Dendritic cell treated with granulocyte-macrophage colony-stimulating factor and Interleukin-4, amounts not matched to agents 40 ng/mL and 50 ng/mL, for 4 days (primary cell): Measurements from ENCODE around the gene ENDOV.

Experiments
- H3K27ac Mint-ChIP-seq: one replicate; pipeline ENCODE4 v1.8.0; 2022; ENCODE audit warnings: mild to moderate bottlenecking, mixed read lengths
- H3K27me3 Mint-ChIP-seq: one replicate; pipeline ENCODE4 v1.8.0; 2022; ENCODE audit warnings: mild to moderate bottlenecking, mixed read lengths
- H3K36me3 Mint-ChIP-seq: one replicate; pipeline ENCODE4 v1.8.0; 2022; ENCODE audit warnings: low read depth, mixed read lengths
- H3K4me1 Mint-ChIP-seq: one replicate; pipeline ENCODE4 v1.8.0; 2022; ENCODE audit warnings: low read depth, mixed read lengths
- H3K4me3 Mint-ChIP-seq: one replicate; pipeline ENCODE4 v1.8.0; 2022; ENCODE audit warnings: mild to moderate bottlenecking, moderate library complexity, mixed read lengths
- H3K9me3 Mint-ChIP-seq: one replicate; pipeline ENCODE4 v1.8.0; 2022; ENCODE audit warnings: mixed read lengths
- intact Hi-C: fragments of 100-400 bp; cut with micrococcal nuclease; formaldehyde crosslinking; loops from one replicate; pipeline ENCODE4 v1.15.0; 2022

Gene ENDOV

DNA sequence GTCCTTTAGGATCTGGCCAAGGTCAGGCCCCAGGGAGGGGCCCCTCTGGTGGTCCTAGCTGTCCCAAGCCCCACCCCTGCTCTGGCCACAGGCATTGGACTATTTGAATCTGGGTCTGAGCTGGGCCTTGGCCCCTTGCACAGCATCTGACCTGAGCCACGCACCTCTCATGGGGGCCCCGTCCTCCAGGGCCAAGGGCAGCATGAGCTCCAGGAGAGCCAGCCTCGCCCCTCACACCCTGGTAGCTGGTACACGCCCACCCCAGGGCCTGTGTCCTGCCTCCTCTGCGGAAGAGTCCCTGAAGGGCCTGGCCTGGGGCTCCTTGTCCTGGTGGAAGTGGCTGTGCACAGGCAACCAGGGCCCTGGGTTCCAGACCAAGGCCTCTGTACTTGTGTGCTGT, 23.8 kb downstream of the ENDOV start:
- Mint-ChIP-seq H3K4me3 (no peak overlapping the region), H3K4me1 (no peaks in the 10 kb centered on the region), H3K9me3 (no peaks in the 10 kb centered on the region), H3K36me3 (no peaks in the 10 kb centered on the region), H3K27me3 (no peaks in the 10 kb centered on the region), H3K27ac (no peak overlapping the region)
- intact Hi-C loops: no loop called here

DNA sequence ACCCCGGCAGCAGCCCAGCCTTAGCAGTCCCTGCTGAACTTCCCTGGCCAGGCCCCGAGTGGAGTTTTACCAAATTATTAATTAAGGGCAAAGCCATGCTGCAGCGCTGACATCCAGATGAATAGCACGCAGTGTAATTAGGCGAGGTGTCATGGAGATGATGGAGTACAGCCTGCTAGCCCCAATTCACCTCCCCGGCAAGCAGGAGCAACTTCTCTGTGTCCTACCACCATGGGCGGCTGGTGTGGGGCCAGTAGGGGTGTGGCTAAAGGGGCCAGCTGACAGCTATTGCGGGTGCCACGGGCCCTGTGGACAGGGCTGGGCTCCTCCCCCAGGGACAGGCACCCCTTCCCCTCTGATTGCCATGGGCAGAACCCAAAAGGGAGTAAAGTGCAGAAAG, 24.5 kb downstream of the ENDOV start:
- Mint-ChIP-seq H3K4me1 (no peaks in the 10 kb centered on the region), H3K36me3 (no peaks in the 10 kb centered on the region), H3K27ac (no peak overlapping the region), H3K4me3 (no peak overlapping the region), H3K27me3 (no peaks in the 10 kb centered on the region), H3K9me3 (no peaks in the 10 kb centered on the region)
- intact Hi-C loops: no loop called here

GRCh38 chr17:80441133-80441578, 26.2 kb downstream of the ENDOV start:
- H3K36me3 Mint-ChIP-seq: no peaks in the 10 kb centered on the region
- no peaks in the 10 kb centered on the region for H3K4me1 Mint-ChIP-seq
- no peak overlapping the region for H3K27ac Mint-ChIP-seq
- intact Hi-C loops: no loop called here
- H3K9me3 Mint-ChIP-seq: no peaks in the 10 kb centered on the region
- H3K4me3 Mint-ChIP-seq: no peak overlapping the region
- H3K27me3 Mint-ChIP-seq: no peaks in the 10 kb centered on the region

GRCh38 chr17:80441598-80442322, 26.8 kb downstream of the ENDOV start:
- Mint-ChIP-seq H3K4me1 (no peaks in the 10 kb centered on the region), H3K36me3 (no peaks in the 10 kb centered on the region), H3K27me3 (no peaks in the 10 kb centered on the region), H3K4me3 (no peak overlapping the region), H3K27ac (no peak overlapping the region), H3K9me3 (no peaks in the 10 kb centered on the region)
- intact Hi-C loops: no loop called here

- Mint-ChIP-seq H3K9me3 (no peaks in the 10 kb centered on the region), H3K27me3 (no peaks in the 10 kb centered on the region), H3K4me1 (no peaks in the 10 kb centered on the region), H3K36me3 (no peaks in the 10 kb centered on the region), H3K27ac (no peak overlapping the region), H3K4me3 (no peak overlapping the region)
- intact Hi-C loops: no loop called here
These were observed 27.3 kb downstream of the ENDOV start for GRCh38 chr17:80442323-80442659.

DNA sequence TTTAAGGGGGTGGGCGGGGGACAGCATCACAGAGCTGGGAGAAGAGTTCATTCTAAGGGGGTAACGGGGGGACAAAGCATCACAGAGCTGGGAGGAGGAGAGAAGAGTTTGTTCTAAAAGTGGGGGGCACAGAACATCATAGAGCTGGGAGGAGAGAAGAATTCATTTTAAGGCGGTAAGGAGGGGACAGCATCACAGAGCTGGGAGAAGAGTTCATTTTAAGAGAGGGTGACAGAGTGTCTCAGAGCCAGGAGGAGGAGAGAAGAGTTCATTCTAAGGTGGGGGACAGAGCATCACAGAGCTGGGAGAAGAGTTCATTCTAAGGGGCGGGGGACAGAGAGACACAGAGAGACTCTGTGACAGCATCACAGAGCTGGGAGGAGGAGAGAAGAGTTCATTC, 27.8 kb downstream of the ENDOV start:
- Mint-ChIP-seq H3K27me3 (no peaks in the 10 kb centered on the region), H3K4me1 (no peaks in the 10 kb centered on the region), H3K27ac (no peak overlapping the region), H3K9me3 (no peaks in the 10 kb centered on the region), H3K36me3 (no peaks in the 10 kb centered on the region), H3K4me3 (no peak overlapping the region)
- intact Hi-C loops: no loop called here

- intact Hi-C loops: no loop called here
- Mint-ChIP-seq H3K27me3 (no peaks in the 10 kb centered on the region), H3K27ac (no peak overlapping the region), H3K4me3 (no peak overlapping the region), H3K4me1 (no peaks in the 10 kb centered on the region), H3K36me3 (no peaks in the 10 kb centered on the region), H3K9me3 (no peaks in the 10 kb centered on the region)
These were observed 28.5 kb downstream of the ENDOV start for GRCh38 chr17:80443498-80443897.

GRCh38 chr17:80443916-80444643, 29.1 kb downstream of the ENDOV start:
- H3K36me3 Mint-ChIP-seq: no peaks in the 10 kb centered on the region
- no peak overlapping the region for H3K27ac Mint-ChIP-seq
- H3K4me1 Mint-ChIP-seq: no peaks in the 10 kb centered on the region
- no peak overlapping the region for H3K4me3 Mint-ChIP-seq
- H3K27me3 Mint-ChIP-seq: peaks cover 2% of the 10 kb centered on the region
- intact Hi-C loops: no loop called here
- H3K9me3 Mint-ChIP-seq: no peaks in the 10 kb centered on the region

GRCh38 chr17:80444644-80444979, 29.6 kb downstream of the ENDOV start:
- H3K4me3 Mint-ChIP-seq: no peak overlapping the region
- no peaks in the 10 kb centered on the region for H3K4me1 Mint-ChIP-seq
- intact Hi-C loops: no loop called here
- peaks cover 2% of the 10 kb centered on the region for H3K27me3 Mint-ChIP-seq
- H3K27ac Mint-ChIP-seq: no peak overlapping the region
- no peaks in the 10 kb centered on the region for H3K9me3 Mint-ChIP-seq
- H3K36me3 Mint-ChIP-seq: no peaks in the 10 kb centered on the region

- Mint-ChIP-seq H3K36me3 (no peaks in the 10 kb centered on the region), H3K27me3 (peaks cover 2% of the 10 kb centered on the region)
These were observed 30.2 kb downstream of the ENDOV start for GRCh38 chr17:80445007-80445725.

GRCh38 chr17:80445726-80446110, 30.8 kb downstream of the ENDOV start:
- H3K4me3 Mint-ChIP-seq: no peak overlapping the region
- H3K27ac Mint-ChIP-seq: no peak overlapping the region
- peaks cover 2% of the 10 kb centered on the region for H3K27me3 Mint-ChIP-seq
- no peaks in the 10 kb centered on the region for H3K36me3 Mint-ChIP-seq
- no peaks in the 10 kb centered on the region for H3K4me1 Mint-ChIP-seq
- intact Hi-C loops: no loop called here
- H3K9me3 Mint-ChIP-seq: no peaks in the 10 kb centered on the region

More at GRCh38 chr17:80445007-80445725, 30.2 kb downstream of the ENDOV start:
- no peak overlapping the region for H3K4me3 Mint-ChIP-seq
- no peaks in the 10 kb centered on the region for H3K4me1 Mint-ChIP-seq
- no peaks in the 10 kb centered on the region for H3K9me3 Mint-ChIP-seq
- intact Hi-C loops: no loop called here
- no peak overlapping the region for H3K27ac Mint-ChIP-seq

DNA sequence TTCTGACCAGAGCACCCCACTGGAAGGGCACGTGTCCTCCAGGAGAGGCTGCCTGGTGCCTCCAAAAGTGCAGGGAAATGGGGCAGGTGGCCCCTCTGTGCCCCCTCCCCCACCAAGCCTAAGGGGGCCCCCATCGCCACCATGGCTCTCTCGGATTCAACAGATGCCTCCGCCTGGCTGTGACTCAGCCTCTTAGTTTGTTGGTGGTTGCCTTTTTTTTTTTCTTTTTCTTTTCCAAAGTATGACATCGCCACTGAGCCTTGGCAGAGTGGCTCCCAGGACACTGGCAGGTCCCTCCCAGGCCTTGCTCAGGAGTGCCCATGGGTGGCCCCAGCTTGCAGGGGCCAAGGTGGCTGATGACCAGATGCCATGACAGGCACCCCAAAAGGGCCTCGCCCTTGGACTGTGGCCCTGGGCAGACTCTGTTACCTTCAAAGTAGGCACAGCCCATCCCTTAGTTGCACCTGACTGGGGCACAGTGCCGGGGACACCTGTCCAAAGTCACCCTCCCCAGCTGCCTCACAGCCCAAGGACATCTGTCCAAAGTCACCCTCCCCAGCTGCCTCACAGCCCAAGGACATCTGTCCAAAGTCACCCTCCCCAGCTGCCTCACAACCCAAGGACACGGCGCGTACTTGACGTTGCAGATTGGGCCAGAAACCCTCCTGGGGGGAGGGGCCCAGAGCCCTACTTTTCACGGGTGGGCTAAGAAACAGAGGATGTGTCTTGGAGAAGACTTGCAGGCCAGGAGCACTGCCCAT, 31.9 kb downstream of the ENDOV start:
- Mint-ChIP-seq H3K27me3 (peaks cover 4% of the 10 kb centered on the region), H3K9me3 (no peaks in the 10 kb centered on the region), H3K27ac (no peak overlapping the region), H3K4me3 (no peak overlapping the region), H3K36me3 (no peaks in the 10 kb centered on the region), H3K4me1 (no peaks in the 10 kb centered on the region)
- intact Hi-C loops: no loop called here

DNA sequence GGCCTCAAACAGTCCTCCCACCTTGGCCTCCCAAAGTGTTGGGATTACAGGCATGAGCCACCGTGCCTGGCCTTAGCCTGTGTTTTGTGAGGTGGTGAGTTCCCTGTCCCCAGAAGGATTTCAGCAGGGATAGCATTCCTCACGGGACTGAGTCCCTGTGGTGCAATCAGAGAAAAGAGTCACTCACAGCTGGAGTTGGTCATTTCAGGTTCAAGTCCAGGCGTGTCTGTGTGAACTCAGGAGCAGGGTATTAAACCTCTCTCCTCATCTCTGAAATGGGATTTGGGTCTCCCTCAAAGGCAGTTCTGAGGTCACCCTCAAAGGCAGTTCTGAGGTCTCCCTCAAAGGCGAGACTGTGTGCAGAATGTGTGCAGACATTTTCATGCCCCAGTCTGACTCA, 32.8 kb downstream of the ENDOV start:
- Mint-ChIP-seq H3K4me1 (no peaks in the 10 kb centered on the region), H3K4me3 (no peak overlapping the region), H3K9me3 (no peaks in the 10 kb centered on the region), H3K27me3 (peaks cover 4% of the 10 kb centered on the region), H3K27ac (no peak overlapping the region), H3K36me3 (no peaks in the 10 kb centered on the region)
- intact Hi-C loops: no loop called here
